GM18517 (cell line): ENCODE results near the gene C14orf39.
"Not testable (repeated sequence)": the region's sequence is repeated elsewhere in the genome, so short reads cannot be mapped to it uniquely, and the experiment has no call there.

ENCODE experiments used
- ATAC-seq: cut with Tn5 transposase; IDR thresholded peaks from one replicate; pipeline ENCODE4 v1.9.1; 2021; ENCODE audit warnings: mild to moderate bottlenecking, moderate library complexity; ENCODE audit not compliant: unreplicated experiment

The C14orf39 gene

DNA sequence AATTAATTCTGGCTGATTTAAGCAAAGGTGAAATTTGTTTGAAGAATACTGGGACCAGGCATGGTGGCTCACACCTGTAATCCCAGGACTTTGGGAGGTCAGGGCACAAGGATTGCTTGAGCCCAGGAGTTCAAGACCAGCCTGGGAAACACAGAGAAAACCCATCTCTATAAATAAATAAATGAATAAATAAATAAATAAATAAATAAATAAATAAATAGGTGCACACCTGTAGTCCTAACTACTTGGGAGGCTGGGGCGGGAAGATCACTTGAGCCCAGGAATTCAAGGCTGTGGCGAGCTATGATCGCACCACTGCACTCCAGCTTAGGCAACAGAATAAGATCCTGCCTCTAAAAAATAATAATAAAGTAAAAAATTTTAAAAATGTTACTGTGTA lies 4.4 kb upstream of the C14orf39 start:
- ATAC-seq, result no peak

DNA sequence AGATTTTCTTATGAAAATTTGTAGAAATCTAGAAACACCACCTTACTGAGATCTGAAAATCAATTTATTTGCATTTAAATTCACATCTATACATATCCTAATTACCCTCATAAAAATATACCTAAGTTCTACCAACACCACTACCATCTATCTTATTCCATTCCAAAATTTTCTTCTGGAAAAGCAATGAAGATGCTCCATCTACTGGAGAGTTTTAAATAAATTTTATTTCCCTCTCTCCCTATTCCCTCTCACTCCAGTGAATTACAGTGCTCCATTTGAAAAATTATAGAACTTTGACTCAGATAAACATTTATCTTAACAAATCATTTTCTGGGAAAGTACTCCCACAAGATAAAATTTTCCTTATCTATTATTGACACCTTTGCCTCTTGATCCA lies 2.3 kb upstream of the C14orf39 start:
- no peak for ATAC-seq

DNA sequence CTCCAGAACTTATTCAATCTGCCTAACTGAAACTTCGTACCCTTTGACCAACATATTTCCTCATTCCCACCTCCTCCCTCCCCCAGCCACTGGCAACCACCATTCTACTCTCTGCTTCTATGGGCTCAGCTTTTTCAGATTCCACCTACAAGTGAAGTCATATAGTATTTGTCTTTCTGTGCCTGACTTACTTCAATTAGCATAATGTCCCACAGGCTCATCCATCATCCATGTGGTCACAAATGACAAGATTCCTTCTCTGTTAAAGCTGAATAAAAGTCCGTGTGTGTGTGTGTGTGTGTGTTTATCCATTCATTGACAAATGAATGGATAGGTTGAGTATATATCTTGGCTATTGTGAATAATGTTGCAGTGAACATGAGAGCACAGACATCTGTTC lies 1.3 kb upstream of the C14orf39 start:
- ATAC-seq, result no peak

DNA sequence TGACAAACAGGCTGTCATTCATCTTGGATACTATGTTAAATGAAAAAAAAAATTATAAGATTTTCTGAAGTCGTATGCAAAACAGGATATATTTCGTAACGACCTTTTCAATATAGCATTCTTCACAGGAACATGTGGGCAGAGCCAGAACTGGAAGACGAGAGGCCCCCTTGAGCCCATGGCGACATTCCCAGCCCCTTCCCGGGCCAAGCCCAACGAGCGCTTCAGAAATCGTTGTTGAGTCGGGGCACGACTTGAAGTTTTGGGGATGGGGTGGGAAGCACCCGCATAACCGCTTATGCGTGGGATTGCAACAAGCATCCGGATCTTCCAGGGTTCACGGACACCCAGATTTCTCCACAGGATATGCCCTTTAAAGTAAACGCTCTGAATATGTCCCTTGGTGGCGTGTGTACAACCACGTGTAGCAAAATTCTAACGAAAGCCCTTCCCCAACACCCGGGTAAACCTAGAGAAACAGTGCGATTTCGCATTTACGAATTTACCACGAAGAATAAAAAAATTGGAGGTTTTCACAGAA lies 736 bp downstream of the C14orf39 start:
- no peak for ATAC-seq

DNA sequence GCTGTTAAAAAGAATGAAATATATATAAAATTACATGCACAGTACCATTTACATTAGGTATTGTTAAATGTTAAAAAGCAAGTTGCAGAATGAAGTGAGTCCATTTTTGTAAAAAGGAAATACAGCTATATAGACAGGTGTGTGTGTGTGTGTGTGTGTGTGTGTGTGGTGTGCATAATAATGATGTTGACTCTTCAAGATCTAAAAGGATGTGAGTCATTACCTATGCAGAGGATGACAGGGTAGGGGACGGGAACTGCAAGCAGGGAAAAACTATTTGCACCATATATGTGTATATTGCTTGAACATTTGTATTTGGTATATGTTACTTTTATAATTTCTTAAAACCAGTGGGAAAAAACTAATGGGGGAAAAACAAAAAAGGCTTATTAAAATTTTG lies 3.1 kb downstream of the C14orf39 start:
- no peak for ATAC-seq

DNA sequence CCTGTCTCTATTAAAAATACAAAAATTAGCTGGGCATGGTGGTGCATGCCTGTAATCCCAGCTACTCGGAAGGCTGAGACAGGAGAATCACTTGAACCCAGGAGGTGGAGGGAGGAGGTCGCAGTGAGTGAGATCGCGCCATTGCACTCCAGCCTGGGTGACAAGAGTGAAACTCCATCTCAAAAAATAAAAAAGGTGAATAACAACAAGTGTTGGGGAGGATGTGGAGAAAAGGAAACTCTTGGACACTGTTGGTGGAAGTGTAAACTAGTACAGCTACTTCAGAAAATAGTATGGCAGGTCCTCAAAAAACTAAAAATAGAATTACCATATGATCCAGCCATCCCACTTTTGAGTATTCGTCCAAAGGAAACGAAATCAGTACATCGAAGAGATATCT lies 5.6 kb downstream of the C14orf39 start:
- not testable (repeated sequence) for ATAC-seq

DNA sequence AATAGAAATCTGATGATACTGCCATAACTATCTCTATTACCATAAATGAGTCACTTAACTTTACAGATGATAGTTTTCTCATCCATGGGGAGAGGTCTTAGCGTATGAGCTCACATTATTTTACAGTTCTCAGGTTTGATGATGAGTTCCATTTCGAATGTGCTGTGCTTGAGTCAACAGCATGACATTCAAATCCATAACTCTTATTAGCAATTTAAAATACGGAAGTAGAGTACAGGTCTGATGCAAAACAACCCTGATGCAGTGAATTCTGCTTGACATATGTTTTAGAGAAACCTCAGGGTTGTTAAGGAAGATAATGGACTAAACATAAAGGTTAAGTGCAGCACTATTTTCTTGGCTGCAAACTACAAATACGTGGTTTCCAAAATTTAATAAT lies 30.0 kb downstream of the C14orf39 start:
- ATAC-seq, result no peak

DNA sequence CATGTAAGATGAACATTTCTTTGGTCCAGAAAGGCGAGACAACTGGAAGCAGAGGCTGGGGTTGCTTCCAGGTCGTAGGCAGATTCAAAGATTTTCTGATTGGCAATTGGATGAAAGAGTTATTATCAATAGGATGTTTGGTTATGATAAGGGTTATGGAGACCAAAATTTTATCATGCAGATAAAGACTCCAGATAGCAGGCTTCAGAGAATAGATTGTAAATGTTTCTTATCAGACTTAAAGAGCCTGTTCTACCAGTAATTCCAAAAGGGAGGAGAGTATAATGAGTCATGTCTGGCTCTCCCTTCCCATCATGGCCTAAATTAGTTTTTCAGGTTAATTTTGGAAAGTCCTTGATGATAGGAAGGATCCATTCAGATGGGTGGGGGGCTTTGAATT lies 55.6 kb downstream of the C14orf39 start:
- no peak for ATAC-seq

DNA sequence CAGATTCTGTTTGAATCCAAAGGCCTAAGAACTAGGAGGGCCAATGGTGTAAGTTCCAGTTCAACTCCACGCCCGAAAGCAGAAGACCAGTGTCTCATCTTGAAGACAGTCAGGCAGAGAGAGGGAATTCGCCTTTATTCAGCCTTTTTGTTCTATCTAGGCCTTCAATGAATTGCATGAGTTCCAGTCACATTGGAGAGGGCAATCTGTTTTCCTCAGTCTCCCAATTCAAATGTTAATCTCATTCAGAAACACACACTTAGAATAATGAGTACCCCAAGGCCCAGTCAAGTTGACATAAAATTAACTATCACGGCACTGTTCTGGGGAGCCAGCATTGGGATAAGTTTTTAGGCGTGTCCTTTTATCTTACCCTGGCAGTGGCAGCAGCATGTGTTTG lies 65.8 kb downstream of the C14orf39 start:
- ATAC-seq, result no peak

DNA sequence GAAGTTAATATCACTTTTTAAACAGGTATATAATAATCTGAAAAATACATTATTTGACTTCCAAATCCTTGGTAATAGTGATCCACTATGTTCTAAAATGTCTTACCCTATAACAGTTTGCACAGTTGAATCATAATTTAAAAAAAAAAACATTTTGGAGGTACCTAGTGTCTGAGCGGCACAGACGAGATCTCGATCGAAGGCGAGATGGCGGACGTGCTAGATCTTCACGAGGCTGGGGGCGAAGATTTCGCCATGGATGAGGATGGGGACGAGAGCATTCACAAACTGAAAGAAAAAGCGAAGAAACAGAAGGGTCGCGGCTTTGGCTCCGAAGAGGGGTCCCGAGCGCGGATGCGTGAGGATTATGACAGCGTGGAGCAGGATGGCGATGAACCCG lies 88.3 kb downstream of the C14orf39 start:
- not testable (repeated sequence) for ATAC-seq

DNA sequence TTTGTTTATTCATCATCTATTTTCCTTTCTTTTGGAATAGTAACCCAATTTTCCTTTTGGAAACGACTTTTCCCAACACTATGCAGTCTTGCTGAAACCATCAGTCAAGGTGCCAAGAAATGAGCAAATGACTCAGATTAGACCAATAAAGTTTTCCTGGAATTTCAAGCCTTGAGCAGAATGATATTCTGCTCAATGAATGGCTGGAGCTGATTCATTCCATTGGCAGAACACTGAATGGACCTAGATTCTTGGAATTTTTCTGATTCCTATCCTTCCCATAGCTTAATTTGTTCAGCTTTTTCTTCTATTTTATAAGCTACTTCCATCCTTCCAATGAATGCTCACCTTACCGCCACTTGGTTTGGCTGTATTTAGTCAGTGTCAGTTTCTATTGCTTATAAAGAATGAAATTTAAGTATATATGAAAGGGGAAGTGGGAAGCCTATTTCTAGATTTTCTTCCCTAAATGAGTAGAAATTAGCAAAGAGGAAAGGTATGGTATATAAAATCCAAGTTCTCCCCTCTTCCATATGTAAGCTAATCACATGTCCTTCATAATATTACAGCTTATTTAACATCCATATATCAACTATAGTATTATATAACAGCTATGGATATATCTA lies 89.0 kb downstream of the C14orf39 start:
- no peak for ATAC-seq
